Testis (tissue), 3 donors: ENCODE data around the gene KRT6A. TPM values are rescaled to one million over a fixed set of nuclear protein-coding genes. Genes with fewer than 3 reads are reported as not detected.

Source experiments
- DNase-seq: peaks from one replicate; pipeline ENCODE4 v3.0.0-alpha.2; 2019
- H3K27ac ChIP-seq, 2 donors: fragments of 200-600 bp; sonication (generic); one replicate each; pipeline ENCODE4 v1.5.1; 2019
- H3K27me3 ChIP-seq: fragments of 200-600 bp; sonication (generic); one replicate; pipeline ENCODE4 v1.5.1; 2019
- H3K36me3 ChIP-seq: fragments of 200-600 bp; sonication (generic); one replicate; pipeline ENCODE4 v1.5.1; 2017; ENCODE audit warnings: low read depth; ENCODE audit errors: missing control alignments
- H3K4me1 ChIP-seq: fragments of 200-600 bp; sonication (generic); one replicate; pipeline ENCODE4 v1.5.1; 2019
- H3K4me3 ChIP-seq, 2 donors: fragments of 200-600 bp; sonication (generic); one replicate each; pipeline ENCODE4 v1.5.1; 2017 to 2019
- H3K9me3 ChIP-seq: fragments of 200-600 bp; sonication (generic); one replicate; pipeline ENCODE4 v1.5.1; 2017
- CTCF ChIP-seq, 3 experiments: fragments of 450-650 bp in 2 of 3; fragments of 200-600 bp in 1 of 3; sonication (generic) in 1 of 3; IDR thresholded peaks; one replicate each; pipeline ENCODE4 v1.5.1; 2016 to 2019; ENCODE audit warnings: antibody characterized with exemption in 3 of 3, mild to moderate bottlenecking in 2 of 3, moderate library complexity in 1 of 3
- POLR2A ChIP-seq: fragments of 450-650 bp; IDR thresholded peaks from one replicate; pipeline ENCODE4 v1.6.1; 2017; ENCODE audit warnings: antibody characterized with exemption, mild to moderate bottlenecking, moderate library complexity
- WGBS, 2 donors: methylation state at CpG; one replicate each; pipeline ENCODE4 v1.1.5; 2018; 5-methylcytosine and 5-hydroxymethylcytosine counted together
- intact Hi-C: fragments of 100-400 bp; cut with DNase I; formaldehyde crosslinking; loops from one replicate; pipeline ENCODE4 v1.15.1; 2023; ENCODE audit warnings: low total_unique reads
- polyA plus RNA-seq: library from polyadenylated mRNA; stranded (reverse); fragments of 350-450 nt; fragmentation: Illumina TruSeq; extraction: RNeasy Lipid Tissue Mini Kit (QIAGEN cat#74804); gene quantifications from one replicate; pipeline ENCODE4 v1.2.3, GENCODE V29; 2014; ENCODE audit warnings: low read depth, low replicate concordance; ENCODE audit not compliant: insufficient read depth
- total RNA-seq, 2 donors: library from RNA; depleted of rRNA; stranded (reverse); fragments of >200 nt; gene quantifications; one replicate each; pipeline ENCODE4 v1.2.3, GENCODE V29; 2016

The KRT6A gene
- total and polyA plus RNA-seq, 3 donors from 2014 or later = 0.19 to 1.5 (median 0.63) TPM

- DNase-seq = no peak
- Histone ChIP-seq H3K27me3 (no peaks in the 10 kb centered on the region), H3K27ac (no peak overlapping the region), H3K4me1 (no peaks in the 10 kb centered on the region), H3K36me3 (no peaks in the 10 kb centered on the region), H3K4me3 (no peak overlapping the region), H3K9me3 (no peaks in the 10 kb centered on the region)
- 90 to 96% methylated on average over 2 of the region's 2 CpGs for WGBS, 2 donors
- intact Hi-C loops = no loop called here
- no peak for TF ChIP-seq CTCF (IDR thresholded peaks at IDR 0.05)
- TF ChIP-seq POLR2A = no peak
Measured at GRCh38 chr12:52474212-52474611, 18.8 kb downstream of the KRT6A start.

- no peak within 1 kb of the TSS for H3K27ac ChIP-seq
- WGBS, 2 donors = 73 to 81% methylated on average over 4 of the region's 4 CpGs
- no peaks in the 10 kb centered on the region for H3K27me3 ChIP-seq
- TF ChIP-seq CTCF (IDR thresholded peaks at IDR 0.05) = no peak
- no peak for TF ChIP-seq POLR2A
- intact Hi-C loops = no loop called here
- no peak within 1 kb of the TSS for H3K4me3 ChIP-seq
- H3K36me3 ChIP-seq = no peaks in the 10 kb centered on the region
- H3K4me1 ChIP-seq = no peaks in the 10 kb centered on the region
- H3K9me3 ChIP-seq = no peaks in the 10 kb centered on the region
- DNase-seq = no peak
Measured at GRCh38 chr12:52473768-52474167, 19.3 kb downstream of the KRT6A start, which contains the start of gene KRT6C. Gene KRT6C, minus strand, starts transcription at chr12:52473805. Its CDS starts 68 bp downstream, at chr12:52473737.

- 82 to 89% methylated on average over 4 of the region's 4 CpGs for WGBS, 2 donors
- Histone ChIP-seq H3K4me1 (no peaks in the 10 kb centered on the region), H3K27ac (no peak overlapping the region), H3K36me3 (no peaks in the 10 kb centered on the region), H3K4me3 (no peak overlapping the region), H3K27me3 (no peaks in the 10 kb centered on the region), H3K9me3 (no peaks in the 10 kb centered on the region)
- intact Hi-C loops = no loop called here
- no peak for DNase-seq
- no peak for TF ChIP-seq POLR2A
- no peak for TF ChIP-seq CTCF (IDR thresholded peaks at IDR 0.05)
Measured at GRCh38 chr12:52469853-52470252, 23.2 kb downstream of the KRT6A start.

GRCh38 chr12:52464897-52465296, 28.2 kb downstream of the KRT6A start:
- 51 to 59% methylated on average over 2 of the region's 2 CpGs for WGBS, 2 donors

More at GRCh38 chr12:52464897-52465296, 28.2 kb downstream of the KRT6A start:
- Histone ChIP-seq H3K27me3 (no peaks in the 10 kb centered on the region), H3K4me1 (no peaks in the 10 kb centered on the region), H3K36me3 (no peaks in the 10 kb centered on the region), H3K4me3 (no peak overlapping the region), H3K27ac (no peak overlapping the region), H3K9me3 (no peaks in the 10 kb centered on the region)
- no peak for TF ChIP-seq CTCF (IDR thresholded peaks at IDR 0.05)
- no peak for TF ChIP-seq POLR2A
- intact Hi-C loops = no loop called here
- DNase-seq = no peak
